Neutrophil (primary cell): ENCODE measurements around the gene VTI1B.

Experiments
- H3K27ac ChIP-seq: fragments of 200-600 bp; sonication (generic); 2 replicates; pipeline ENCODE4 v1.5.1; 2016; ENCODE audit warnings: mild to moderate bottlenecking, moderate library complexity
- H3K27me3 ChIP-seq: fragments of 200-600 bp; sonication (generic); 2 replicates; pipeline ENCODE4 v1.6.0; 2016; ENCODE audit warnings: mild to moderate bottlenecking
- H3K36me3 ChIP-seq: fragments of 200-600 bp; sonication (generic); 2 replicates; pipeline ENCODE4 v1.5.1; 2017
- H3K4me1 ChIP-seq, 2 experiments: fragments of 200-600 bp in 1 of 2; sonication (generic) in 1 of 2; 1 replicate in 1 of 2; 2 replicates in 1 of 2; pipeline versions ENCODE4 v1.5.1 to v1.6.1; 2013 to 2016; ENCODE audit warnings: low read depth in 1 of 2, low read length in 1 of 2, mild to moderate bottlenecking in 1 of 2, moderate library complexity in 1 of 2; ENCODE audit not compliant: control insufficient read depth in 1 of 2, insufficient read depth in 1 of 2
- H3K4me3 ChIP-seq, 2 experiments: fragments of 200-600 bp in 1 of 2; sonication (generic) in 1 of 2; 1 replicate in 1 of 2; 2 replicates in 1 of 2; pipeline ENCODE4 v1.5.1; 2013 to 2016; ENCODE audit warnings: low read depth in 1 of 2, low read length in 1 of 2, mild to moderate bottlenecking in 1 of 2, moderate library complexity in 1 of 2
- H3K9me3 ChIP-seq: fragments of 200-600 bp; sonication (generic); 2 replicates; pipeline ENCODE4 v1.5.1; 2016
- TF ChIP-seq, protein P1 (sequence below): fragments of 200-600 bp; sonication (generic); IDR thresholded peaks from 2 replicates; pipeline ENCODE4 v1.5.1; 2016; ENCODE audit warnings: antibody characterized with exemption

VTI1B gene

DNA sequence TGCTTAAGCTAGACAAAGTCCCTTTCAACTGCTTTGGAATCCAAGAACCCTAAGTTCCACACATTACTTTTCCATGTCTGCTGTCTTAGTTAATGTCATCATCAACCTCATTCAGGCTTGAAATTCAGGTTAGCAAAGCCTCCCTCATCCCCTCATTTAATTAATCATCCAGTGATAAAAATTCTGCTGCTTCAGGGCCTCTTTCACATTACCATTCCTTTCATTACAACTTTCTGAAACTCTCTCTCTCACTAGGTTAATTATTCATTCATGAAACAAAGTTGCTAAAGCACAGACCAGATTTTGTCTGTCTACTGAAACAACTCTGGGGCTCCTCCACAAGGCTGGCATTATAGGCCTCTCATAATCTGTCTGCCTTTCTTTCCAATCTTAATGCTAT, 9.4 kb upstream of the VTI1B start:
- Histone ChIP-seq H3K27ac (no peak overlapping the region), H3K27me3 (no peaks in the 10 kb centered on the region), H3K36me3 (no peaks in the 10 kb centered on the region), H3K4me1 (peaks cover 5 to 7% of the 10 kb centered on the region in 2 experiments), H3K4me3 (no peak overlapping the region), H3K9me3 (no peaks in the 10 kb centered on the region)
- TF ChIP-seq, protein P1, sequence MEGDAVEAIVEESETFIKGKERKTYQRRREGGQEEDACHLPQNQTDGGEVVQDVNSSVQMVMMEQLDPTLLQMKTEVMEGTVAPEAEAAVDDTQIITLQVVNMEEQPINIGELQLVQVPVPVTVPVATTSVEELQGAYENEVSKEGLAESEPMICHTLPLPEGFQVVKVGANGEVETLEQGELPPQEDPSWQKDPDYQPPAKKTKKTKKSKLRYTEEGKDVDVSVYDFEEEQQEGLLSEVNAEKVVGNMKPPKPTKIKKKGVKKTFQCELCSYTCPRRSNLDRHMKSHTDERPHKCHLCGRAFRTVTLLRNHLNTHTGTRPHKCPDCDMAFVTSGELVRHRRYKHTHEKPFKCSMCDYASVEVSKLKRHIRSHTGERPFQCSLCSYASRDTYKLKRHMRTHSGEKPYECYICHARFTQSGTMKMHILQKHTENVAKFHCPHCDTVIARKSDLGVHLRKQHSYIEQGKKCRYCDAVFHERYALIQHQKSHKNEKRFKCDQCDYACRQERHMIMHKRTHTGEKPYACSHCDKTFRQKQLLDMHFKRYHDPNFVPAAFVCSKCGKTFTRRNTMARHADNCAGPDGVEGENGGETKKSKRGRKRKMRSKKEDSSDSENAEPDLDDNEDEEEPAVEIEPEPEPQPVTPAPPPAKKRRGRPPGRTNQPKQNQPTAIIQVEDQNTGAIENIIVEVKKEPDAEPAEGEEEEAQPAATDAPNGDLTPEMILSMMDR: no peak

DNA sequence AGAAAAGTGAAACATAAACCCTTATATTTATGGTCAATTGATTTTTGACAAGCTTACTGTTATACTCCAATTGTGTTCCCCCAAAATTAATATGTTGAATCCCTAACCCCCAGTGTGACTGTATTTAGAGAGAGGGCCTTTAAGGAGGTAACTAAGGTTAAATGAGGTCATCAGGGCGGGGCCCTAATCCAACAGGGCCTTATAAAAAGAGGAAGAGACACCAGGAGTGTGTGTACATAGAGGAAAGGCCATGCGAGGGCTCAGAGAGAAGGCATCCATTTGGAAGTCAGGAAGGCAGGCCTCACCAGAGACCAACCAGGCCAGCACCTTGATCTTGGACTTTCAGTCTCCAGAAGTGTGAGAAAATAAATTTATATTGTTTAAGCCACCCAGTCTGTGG, 6.5 kb upstream of the VTI1B start:
- TF ChIP-seq, protein P1: no peak

DNA sequence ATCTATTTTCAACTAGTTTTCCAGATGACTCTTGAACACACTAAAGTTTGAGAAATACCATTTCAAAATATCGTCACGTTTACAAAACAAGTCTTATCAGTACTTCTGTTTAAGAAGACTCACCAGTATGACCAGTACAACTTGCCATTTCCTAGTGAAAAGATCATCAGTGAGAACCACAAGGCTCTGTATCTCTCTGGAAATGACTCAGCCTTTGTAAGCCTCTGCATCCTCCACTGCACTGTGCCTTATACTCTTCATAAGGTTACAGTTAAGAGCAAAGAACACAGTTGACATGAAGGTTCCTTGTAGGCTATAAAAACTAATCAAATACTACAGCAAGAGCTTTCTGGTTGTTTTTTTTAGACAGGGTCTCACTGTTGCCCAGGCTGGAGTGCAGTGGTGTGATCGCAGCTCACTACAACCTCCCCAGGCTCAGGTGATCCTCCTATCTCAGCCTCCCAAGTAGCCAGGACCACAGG, 5.7 kb upstream of the VTI1B start:
- no peak overlapping the region for H3K27ac ChIP-seq
- peaks cover 4% of the 10 kb centered on the region for H3K36me3 ChIP-seq
- peaks cover 10% of the 10 kb centered on the region in 2 experiments for H3K4me1 ChIP-seq
- no peak overlapping the region for H3K4me3 ChIP-seq
- no peaks in the 10 kb centered on the region for H3K9me3 ChIP-seq
- TF ChIP-seq, protein P1: no peak
- H3K27me3 ChIP-seq: no peaks in the 10 kb centered on the region

More for the DNA sequence above, 6.5 kb upstream of the VTI1B start:
- Histone ChIP-seq H3K9me3 (no peaks in the 10 kb centered on the region), H3K36me3 (peaks cover 4% of the 10 kb centered on the region), H3K27ac (no peak overlapping the region), H3K4me1 (peaks cover 5 to 7% of the 10 kb centered on the region in 2 experiments), H3K27me3 (no peaks in the 10 kb centered on the region), H3K4me3 (no peak overlapping the region)

DNA sequence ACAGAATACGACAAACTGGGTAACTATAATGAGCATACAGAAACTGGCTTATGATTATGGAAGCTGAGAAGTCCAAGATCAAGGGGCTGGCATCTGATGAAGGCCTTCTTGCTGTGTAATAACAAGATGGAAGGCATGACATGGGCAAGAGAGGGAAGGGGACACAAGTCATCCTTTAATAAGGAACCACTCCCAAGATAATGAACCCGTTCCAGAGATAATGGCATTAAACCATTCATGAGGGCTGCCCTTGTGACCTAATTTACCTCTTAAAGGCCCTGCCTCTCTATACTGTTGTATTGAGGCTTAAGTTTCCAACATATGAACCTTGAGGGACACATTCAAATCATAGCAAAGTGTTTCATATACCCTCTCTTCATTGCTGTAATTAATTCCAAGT, 4.6 kb upstream of the VTI1B start:
- TF ChIP-seq, protein P1: no peak
- H3K27me3 ChIP-seq: no peaks in the 10 kb centered on the region
- H3K4me1 ChIP-seq: peaks cover 14% of the 10 kb centered on the region in 2 experiments
- no peak overlapping the region for H3K27ac ChIP-seq
- H3K4me3 ChIP-seq: no peak overlapping the region
- peaks cover 4% of the 10 kb centered on the region for H3K36me3 ChIP-seq
- no peaks in the 10 kb centered on the region for H3K9me3 ChIP-seq

DNA sequence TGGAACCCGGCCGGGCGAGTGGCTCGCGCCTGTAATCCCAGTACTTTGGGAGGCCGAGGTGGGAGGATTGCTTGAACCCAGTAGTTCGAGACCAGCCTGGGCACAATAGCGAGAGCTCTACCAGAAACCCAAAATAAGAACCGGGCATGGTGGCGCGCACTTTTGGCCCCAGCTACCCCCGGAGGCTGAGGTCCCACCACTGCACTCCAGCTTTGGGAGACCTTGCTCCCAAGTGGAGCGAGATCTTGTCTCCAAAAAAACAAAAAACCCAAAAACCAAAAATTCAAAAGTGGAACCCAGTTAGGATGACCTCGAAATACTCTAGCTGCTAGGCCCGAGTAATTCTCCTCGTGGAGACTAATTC, 769 bp upstream of the VTI1B start:
- H3K4me3 ChIP-seq: peak overlapping the region; percentile 85 to 91
- H3K4me1 ChIP-seq: peaks cover 22 to 24% of the 10 kb centered on the region in 2 experiments
- H3K36me3 ChIP-seq: peaks cover 4% of the 10 kb centered on the region
- TF ChIP-seq, protein P1: no peak
- H3K9me3 ChIP-seq: no peaks in the 10 kb centered on the region
- no peaks in the 10 kb centered on the region for H3K27me3 ChIP-seq
- H3K27ac ChIP-seq: peak overlapping the region; percentile 91

DNA sequence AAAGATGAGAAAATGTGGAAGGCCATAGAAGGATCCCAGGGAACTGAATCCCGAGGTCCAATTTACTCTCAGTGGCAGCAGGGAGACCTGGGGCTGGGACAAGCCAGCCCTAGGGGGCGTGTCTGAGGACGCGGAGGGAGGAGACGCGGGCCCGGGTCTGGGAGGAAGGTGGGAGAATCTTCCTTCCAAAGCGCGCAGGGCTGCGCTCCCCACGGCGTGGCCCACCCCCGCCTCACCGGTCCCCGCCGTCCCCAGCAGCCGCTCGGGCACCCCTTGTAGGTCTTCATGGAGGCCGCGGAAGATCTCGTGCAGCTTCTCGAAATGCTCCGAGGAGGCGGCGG, 323 bp downstream of the VTI1B start:
- Histone ChIP-seq H3K4me3 (peak overlapping the region; percentile 85 to 91), H3K4me1 (peaks cover 22 to 24% of the 10 kb centered on the region in 2 experiments), H3K27ac (peak overlapping the region; percentile 91), H3K36me3 (peaks cover 4% of the 10 kb centered on the region), H3K9me3 (no peaks in the 10 kb centered on the region), H3K27me3 (no peaks in the 10 kb centered on the region)
- TF ChIP-seq, protein P1: no peak
